ENCODE data around the gene UNC45A. TPM values are rescaled to one million over a fixed set of nuclear protein-coding genes. Genes with fewer than 3 reads are reported as not detected.
A peak's percentile ranks its signal among the peaks of the same experiment; 100 is the strongest.
"Not testable (repeated sequence)": the region's sequence is repeated elsewhere in the genome, so short reads cannot be mapped to it uniquely, and the experiment has no call there.

Gene UNC45A
- total RNA-seq, 1 donor from 2014 or later: 56.1 TPM

- peak; percentile 14 for DNase-seq (ENCODE audit: low spot score)
These were observed 19.2 kb upstream of the UNC45A start for GRCh38 chr15:90915808-90916440.

- DNase-seq (ENCODE audit: low spot score): no peak
These were observed 18.6 kb upstream of the UNC45A start for GRCh38 chr15:90916461-90916860.

GRCh38 chr15:90917569-90917968 is 17.5 kb upstream of the UNC45A start:
- no peak for DNase-seq (ENCODE audit: low spot score)

GRCh38 chr15:90918034-90918788 is 16.9 kb upstream of the UNC45A start:
- DNase-seq (ENCODE audit: low spot score): no peak

- DNase-seq (ENCODE audit: low spot score): no peak
These were observed 16.2 kb upstream of the UNC45A start for GRCh38 chr15:90918835-90919234.

- no peak for DNase-seq (ENCODE audit: low spot score)
These were observed 13.2 kb upstream of the UNC45A start for GRCh38 chr15:90921887-90922286.

GRCh38 chr15:90922712-90923322 is 12.3 kb upstream of the UNC45A start:
- DNase-seq (ENCODE audit: low spot score): not testable (repeated sequence)

GRCh38 chr15:90924375-90924774 is 10.7 kb upstream of the UNC45A start:
- DNase-seq (ENCODE audit: low spot score): no peak

GRCh38 chr15:90926766-90927165 is 8.3 kb upstream of the UNC45A start:
- not testable (repeated sequence) for DNase-seq (ENCODE audit: low spot score)

- DNase-seq (ENCODE audit: low spot score): not testable (repeated sequence)
These were observed 7.0 kb upstream of the UNC45A start for GRCh38 chr15:90928106-90928505.

GRCh38 chr15:90929246-90930019 is 5.7 kb upstream of the UNC45A start:
- DNase-seq (ENCODE audit: low spot score): no peak

GRCh38 chr15:90930861-90931574 is 4.1 kb upstream of the UNC45A start:
- DNase-seq (ENCODE audit: low spot score): no peak

GRCh38 chr15:90931575-90931827 is 3.6 kb upstream of the UNC45A start:
- no peak for DNase-seq (ENCODE audit: low spot score)

- peak; percentile 88 for DNase-seq (ENCODE audit: low spot score)
These were observed 3.0 kb upstream of the UNC45A start, which contains the start of gene HDDC3 for GRCh38 chr15:90931828-90932659. Gene HDDC3, minus strand, starts transcription at chr15:90932549. Its CDS starts 9 bp downstream, at chr15:90932540.

- DNase-seq (ENCODE audit: low spot score): no peak
These were observed 2.5 kb upstream of the UNC45A start for GRCh38 chr15:90932660-90932991.

GRCh38 chr15:90933301-90933700 is 1.8 kb upstream of the UNC45A start:
- no peak for DNase-seq (ENCODE audit: low spot score)

- peak; percentile 88 for DNase-seq (ENCODE audit: low spot score)
These were observed 683 bp upstream of the UNC45A start for GRCh38 chr15:90934256-90934948.

- DNase-seq (ENCODE audit: low spot score): no peak
These were observed 1.7 kb downstream of the UNC45A start for GRCh38 chr15:90936823-90937222.

- DNase-seq (ENCODE audit: low spot score): no peak
These were observed 3.2 kb downstream of the UNC45A start for GRCh38 chr15:90938261-90938660.

- DNase-seq (ENCODE audit: low spot score): no peak
These were observed 4.7 kb downstream of the UNC45A start for GRCh38 chr15:90939756-90940155.
